DMS79 (cell line): ENCODE data around the gene SYNE1.

ENCODE experiments used
- DNase-seq: peaks from one replicate; lab custom pipeline; 2025; lab: John Stamatoyannopoulos, UW

SYNE1 gene

DNA sequence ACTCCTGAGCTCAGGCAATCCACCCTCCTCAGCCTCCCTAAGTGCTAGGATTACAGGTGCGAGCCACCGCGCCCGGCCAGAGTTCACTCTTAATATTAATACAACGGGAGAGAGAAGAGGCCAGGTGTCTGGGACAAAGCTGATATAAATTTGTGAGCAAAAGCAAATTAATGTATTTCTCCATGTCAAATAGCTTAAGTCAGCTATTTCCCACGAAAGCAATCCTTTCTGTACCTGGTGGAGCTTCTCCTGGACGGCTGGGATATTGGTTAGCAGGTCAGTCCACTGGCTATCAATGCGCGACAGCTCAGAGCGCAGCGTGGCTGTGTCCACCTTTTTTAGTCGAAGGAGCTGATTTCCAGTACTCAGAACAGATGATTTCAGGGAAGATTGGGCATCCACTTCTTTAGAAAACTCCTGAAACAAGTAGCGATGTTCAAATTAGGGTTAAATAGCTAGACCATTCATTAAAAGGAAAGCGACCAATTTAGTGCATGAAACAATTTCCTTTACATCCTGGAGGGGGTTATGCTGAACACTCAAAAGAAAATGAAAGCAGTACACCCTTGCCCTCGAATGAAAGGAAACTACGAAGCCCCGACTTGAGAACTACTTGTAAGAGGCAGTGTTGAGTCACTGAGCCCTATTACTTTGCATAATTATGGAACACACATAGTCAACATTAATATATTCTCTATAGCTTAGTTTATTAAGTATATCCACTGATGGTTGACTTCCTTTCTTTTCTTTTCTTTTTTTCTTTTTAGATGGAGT, 403.4 kb downstream of the SYNE1 start:
- no peak for DNase-seq

DNA sequence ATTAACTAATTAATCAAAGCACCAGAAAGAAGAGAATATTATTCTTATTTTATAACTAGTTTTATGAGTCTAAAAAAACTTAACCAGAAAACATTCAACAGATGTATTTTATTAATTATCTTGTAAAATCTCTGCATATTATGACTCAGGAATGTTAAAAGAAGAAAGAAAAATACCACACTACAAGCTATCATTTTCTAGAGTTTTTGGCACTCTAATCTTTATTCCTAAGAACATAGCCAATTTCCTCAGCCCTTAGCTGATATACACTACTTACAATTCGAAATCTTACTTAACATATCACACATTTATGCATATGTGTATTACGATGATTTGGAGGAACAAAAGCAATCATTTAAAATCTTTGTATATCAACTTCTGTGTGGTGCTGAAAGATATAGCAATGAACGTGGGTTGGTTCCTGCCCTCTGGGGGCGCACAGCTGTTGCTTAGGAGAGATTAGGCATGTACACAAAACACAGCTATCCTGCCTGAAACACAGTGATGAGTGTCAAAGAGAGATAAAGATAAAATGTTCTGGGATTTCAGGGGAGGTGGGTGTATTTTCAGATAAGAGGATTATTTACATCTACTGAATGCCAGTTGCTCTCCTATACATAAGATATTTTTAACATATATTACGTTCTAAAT, 404.5 kb downstream of the SYNE1 start:
- DNase-seq = no peak

DNA sequence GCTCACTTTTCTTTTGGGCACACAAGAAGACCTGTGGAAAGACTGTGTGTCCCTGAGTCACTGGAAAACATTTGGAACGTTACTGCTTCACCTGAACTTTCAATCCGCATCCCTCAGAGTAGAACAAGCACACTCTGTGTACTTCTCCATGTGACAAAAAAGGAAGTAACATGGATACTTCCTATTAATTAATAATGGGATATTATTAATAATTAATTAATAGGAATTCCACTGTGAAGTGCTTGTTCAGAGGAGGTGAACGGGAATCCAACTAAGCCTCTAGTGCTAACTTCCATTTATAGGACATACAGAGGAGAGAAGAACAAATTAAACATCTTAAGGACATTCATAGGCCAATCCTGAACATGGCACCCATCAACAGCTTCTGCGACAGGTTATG, 407.8 kb downstream of the SYNE1 start:
- no peak for DNase-seq

DNA sequence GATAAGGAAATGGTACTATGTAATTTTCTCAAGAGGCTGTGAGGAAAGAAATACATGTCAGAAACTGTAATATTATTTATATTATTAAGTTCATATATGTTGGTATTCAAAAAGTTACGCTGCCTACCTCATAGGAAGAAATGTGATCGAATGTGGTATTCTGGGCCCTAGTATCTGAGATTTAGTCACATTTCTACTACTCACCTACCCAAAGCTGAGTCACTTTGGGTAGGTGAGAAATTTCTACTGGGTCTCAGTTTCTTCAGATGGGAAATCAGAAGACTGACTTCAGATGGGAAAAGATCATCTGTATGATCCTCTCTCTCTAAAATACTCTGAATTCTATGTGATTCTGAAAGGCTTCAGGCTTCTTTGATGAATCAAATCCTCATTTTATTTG, 411.0 kb downstream of the SYNE1 start:
- no peak for DNase-seq

DNA sequence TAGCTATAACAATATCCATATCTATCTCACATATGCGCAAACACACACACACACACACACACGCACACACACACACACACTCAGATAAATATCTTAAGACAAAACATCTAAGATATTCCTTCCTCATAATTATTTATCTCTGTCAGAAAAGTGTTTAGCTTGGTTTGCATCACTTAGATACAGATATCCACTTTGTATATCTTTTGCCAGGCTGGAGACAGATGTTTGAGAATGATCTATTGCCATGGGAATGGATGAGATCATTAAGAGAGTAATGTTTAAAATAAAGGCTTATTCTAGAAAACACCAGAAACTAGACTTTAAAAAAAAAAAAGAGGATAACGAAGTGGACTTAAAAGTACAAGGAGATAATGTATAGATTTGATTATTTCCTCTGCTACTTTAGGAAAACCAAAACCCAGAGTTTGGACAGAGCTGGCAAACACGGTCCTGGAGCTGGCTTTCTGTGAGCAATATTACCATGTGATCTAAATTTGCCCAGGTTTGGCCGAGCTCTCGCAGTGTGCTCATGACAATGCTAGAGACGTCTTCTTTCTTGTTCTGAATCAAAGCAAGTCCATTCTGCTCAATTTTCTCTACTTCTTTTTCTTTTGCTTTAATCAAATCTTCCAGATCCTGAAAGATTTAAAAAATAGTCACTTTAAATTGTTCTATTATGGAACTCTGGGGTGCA, 411.8 kb downstream of the SYNE1 start:
- DNase-seq = no peak

DNA sequence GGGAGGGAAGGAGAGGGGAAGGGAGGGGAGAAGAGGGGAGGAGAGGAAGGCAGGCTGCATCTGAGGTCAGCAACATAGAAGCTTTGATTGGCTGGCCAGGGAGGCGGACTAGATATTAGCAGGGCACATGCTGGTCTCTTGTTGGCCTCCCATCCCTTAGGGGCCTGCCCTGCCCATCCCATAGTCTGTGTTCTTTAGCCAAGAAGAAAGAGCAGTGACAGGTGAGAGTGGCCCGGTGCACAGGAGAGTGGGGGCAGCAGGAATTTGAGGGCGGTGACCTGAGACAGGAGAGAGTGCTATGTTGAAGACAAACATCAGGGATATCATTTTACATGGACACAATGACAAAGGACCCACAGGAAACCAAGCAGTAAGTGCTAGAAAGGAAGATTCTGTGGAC, 413.5 kb downstream of the SYNE1 start:
- no peak for DNase-seq

DNA sequence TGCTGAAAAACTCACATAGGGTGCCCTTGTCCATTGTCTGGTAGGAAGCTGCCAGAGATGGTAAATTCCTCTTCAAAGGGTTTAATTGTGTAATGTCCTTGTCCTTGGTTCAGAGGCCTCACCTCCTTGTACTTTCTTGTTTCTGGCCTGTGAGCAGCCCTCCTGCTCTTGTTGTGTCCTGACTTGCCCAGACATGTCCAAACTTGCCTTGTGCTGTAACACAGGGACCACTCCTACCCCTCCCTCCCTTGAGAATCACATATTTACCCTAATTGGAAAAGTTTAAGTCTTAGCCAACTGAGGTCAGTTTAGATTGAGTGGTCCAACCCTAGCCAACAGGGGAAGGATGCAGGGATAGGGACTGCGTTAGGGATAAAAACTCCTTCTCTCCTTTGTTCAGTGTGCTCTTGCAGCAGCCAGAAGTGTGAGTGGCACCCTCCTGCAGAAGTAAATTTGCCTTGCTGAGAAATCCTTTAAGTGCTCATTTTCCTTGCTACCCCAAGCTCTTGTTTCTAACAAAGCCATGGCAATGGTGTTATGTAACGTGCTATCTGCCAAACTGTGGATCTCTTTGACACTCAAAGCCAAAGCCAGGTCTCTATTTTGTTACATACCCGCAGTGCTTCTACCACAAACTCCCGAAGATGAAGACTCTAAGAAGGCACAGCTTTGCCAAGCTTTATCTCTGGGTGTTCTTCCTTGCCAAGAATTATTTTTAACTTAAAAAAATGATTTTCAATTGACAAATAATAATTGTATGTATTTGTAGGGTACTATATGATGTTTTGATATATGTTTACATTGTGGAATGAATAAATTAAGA, 415.1 kb downstream of the SYNE1 start:
- no peak for DNase-seq

DNA sequence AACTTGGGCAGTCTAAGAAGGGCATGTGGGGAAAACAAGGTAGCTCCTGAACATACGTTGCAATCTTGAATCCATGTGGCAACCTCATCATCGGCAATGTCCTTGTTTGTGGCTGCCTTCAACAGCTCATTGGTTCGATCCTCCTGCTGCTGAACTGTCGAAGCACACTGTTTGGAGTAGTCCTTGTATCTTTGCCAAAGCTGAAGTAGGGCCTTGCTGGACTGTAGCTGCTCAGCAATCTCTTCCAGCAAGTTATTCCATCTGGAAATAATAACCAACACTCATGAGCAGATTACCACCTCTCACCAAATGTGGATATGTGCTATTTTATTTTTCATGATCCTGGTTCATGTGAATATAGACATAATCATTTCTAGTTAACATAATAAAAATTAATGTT, 416.4 kb downstream of the SYNE1 start:
- no peak for DNase-seq

DNA sequence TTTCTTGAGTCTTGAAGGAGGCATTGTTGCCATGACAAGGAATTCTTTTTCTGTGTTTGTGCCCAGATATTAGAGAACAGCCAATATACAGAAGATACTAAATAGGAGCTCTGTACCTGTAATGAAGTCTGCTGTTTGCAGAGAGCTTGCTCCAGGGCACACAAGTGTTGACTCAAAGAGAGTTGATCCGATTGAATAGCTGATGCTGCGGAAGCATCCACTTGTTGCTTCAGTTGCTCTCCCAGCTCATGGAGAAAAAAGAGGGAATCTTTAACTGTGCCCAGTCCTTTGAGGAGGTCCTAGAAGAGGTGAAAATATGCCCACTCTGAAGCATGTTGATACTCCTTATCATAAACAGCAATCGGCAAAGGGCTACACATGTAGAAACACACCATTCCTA, 418.3 kb downstream of the SYNE1 start:
- no peak for DNase-seq

DNA sequence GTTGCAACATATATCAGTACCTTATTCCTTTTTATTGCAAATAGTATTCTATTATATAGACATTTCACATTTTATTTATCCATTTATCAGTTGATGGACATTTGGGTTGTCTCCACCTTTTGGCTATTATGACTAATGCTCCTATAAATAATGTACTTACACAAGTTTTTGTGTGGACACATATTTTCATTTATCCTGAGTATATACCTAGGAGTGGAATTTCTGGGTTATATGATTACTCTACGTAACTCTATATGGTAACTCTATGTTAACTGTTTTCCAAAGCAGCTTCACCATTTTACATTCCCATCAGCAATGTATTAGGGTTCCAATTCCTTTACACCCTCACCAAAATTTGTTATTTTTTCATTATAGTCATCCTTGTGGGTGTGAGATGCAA, 424.7 kb downstream of the SYNE1 start:
- no peak for DNase-seq

DNA sequence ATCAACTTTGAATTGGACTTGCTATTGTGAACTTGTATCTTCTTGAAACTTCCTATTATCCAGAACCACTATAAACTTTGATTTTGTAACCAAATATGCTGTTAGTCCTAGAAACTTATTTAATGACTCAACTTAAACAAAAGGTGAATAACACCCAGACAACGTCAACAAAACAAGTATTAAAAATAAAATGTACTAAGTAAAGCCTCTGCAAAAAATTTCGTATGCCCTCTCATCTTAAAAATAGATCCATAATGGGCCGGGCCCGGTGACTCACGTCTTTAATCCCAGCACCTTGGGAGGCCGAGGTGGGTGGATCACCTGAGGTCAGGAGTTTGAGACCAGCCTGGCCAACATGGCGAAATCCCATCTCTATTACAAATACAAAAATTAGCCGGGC, 428.0 kb downstream of the SYNE1 start:
- DNase-seq = no peak

DNA sequence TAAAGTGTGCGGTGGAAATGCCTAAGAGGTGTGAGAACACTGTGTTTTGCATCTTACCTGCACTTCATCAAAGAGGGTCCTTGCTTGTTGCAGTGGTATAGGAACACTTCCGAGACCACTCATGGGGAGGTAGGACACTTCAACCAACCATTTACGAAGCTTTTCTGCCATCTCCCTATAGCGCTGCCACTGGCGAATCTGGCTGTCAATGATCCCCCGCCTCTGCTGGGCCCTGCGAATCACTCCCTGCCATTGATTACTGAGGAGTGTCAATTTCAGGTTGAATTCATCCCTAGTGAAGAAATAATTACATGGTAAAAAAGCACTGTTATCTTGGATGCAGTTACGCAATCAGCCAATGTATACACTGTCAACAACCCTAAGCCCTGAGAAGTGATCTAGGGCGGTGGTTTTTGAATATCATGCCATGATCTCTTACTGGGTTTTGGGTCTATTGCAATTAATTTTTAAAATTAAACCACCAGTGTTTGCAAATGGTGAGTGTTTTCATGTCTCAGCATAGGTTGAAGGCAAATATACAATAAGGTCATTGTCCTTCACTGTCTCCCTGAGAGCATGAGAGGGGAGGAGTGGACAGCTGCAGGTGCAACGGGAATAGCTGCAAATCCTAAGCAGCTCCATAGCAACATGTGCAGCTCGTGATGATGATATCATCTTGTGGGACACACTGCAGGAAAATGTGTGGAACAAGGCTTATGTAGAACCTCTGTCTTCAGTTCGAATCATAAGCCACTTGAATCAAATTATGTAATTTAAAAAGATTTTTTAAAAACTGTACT, 429.0 kb downstream of the SYNE1 start:
- no peak for DNase-seq

DNA sequence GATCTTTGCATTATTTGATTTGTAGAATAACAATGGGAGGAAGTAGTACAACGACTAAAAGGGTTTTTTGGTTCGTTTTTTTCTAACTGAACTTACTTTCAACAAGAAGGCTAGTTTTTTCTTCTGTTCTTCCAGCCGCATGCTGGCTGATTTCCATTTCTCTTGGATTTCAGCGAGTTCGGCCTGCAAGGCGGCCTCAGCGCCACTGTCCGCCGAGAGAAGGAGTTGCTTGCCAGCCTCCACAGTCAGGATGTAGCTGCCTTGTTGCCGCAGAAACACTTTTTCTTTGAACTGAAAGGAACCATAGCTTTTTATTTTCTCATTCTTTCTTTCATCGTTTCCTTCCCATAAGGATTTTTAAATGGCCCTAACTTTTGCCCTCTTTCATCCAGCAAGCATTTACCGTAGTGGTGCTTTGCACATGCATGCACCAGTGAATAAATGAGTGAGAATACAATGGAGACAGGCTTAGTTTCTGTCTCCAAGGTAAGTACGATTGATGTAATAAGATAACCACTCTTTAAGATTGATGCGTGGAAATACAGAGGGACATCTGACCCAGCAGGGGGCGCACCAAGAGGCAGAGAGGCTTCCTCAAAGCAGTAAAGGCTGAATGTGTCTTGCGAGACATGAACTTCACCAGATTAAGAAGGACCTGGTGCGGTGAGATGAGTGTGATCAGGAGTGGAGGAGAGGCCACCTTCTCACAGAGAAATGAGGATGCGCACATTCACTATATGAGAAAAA, 430.9 kb downstream of the SYNE1 start:
- no peak for DNase-seq

DNA sequence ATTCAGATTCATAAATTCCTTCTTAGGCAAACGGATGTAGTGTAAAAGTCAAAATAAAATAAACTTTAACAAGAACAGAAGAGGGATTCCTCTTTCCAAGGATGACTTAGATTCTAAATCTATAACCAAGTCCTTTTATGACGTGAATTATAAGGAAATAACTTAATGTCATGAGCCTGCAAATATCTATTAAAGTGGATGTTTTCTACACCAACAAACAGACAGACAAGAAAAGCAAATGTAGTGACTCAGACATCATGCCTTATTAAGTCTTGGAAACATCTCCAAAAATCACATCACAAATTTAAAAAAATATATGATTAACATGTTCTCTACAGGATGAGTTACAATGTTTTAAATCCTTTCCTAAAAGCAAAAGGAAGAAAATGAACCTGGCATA, 432.6 kb downstream of the SYNE1 start:
- no peak for DNase-seq

DNA sequence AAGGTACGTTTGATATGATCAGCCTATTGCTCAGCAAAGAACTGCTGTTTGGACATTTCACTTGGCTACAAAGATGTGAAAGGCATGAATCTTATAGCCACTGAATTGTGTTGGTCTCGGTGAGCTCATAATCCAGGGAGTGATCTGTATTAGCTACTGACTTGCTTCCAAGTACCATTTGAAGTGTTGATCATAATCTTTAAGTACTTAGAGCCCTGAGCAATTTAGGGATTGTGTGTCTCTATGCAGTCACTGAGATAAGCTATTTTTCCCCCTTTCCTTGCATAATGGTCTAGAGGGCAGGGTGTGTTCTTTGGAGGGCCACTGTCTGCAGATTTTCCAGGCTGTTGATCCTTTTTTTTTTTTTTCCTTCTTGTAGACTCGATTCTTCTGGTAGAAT, 436.0 kb downstream of the SYNE1 start:
- DNase-seq = no peak

DNA sequence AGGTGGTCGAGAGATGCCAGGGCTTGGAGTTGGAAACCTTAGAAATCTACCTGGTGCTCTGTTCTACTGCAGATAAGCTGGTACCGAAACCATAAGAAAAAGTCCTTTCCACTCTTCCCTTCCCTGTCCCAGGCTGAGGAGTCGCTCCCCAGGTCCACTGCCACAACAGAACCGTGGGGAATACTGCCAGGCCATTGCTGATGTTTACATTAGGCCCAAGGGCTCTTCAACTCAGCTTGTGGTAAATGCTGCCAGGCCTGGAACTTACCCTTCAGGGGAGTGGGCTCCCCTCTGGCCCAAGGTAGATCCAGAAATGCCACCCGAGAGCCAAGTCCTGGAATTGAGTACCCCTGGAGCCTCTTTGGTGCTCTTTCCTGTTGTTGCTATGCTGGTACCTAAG, 441.3 kb downstream of the SYNE1 start:
- no peak for DNase-seq

DNA sequence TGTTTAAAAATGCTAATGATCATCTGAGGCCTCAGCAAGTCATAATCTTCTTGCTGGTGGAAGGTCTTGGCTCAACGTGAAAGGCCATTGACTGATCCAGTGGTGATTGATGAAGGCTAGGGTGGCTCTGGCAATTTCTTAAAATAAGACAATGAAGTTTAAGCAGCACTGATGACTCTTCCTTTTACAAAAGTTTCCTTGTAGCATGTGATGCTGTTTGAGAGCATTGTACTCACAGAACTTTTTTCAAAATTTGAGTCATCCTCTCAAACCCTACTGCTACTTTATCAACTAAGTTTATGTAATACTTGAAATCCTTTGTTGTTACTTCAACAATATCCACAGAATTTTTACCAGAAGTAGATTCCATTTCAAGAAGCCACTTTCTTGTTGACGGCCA, 447.4 kb downstream of the SYNE1 start:
- DNase-seq = no peak

DNA sequence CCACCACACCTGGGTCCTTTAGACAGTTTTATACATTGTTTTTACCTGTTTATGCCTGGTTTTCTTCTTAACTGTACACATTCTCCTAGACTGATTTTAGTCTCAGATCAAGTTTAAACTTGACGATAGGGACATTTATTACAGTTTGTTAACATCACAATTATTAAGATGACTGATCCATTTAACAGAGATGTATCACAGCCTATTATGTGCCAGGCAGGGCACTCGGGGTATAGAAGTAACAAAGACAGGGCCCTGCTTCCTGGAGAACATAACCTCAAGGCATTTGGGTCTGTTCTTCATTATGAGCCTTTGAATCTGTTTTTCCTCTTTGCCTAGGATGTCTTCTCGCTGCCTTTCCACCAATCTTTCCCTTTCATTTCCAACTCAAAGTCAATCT, 449.2 kb downstream of the SYNE1 start:
- no peak for DNase-seq

DNA sequence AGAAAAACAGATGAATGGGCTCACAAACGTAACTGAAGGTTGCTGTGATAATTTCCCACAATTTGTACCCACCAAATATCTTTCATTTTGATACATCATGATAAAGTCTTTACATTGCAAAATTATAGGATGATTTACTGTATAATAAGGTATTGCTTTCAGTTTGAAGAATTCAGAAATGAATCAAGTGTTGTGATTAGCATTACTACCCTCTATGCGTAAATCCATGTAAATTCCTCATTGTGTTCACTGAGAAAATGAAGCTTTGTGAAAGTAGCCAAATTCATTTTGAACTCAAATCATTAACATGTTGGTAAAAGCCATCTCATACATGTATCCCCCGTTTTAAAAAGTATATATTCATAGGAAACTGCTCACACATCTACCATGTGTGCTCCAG, 450.3 kb downstream of the SYNE1 start:
- DNase-seq = no peak

DNA sequence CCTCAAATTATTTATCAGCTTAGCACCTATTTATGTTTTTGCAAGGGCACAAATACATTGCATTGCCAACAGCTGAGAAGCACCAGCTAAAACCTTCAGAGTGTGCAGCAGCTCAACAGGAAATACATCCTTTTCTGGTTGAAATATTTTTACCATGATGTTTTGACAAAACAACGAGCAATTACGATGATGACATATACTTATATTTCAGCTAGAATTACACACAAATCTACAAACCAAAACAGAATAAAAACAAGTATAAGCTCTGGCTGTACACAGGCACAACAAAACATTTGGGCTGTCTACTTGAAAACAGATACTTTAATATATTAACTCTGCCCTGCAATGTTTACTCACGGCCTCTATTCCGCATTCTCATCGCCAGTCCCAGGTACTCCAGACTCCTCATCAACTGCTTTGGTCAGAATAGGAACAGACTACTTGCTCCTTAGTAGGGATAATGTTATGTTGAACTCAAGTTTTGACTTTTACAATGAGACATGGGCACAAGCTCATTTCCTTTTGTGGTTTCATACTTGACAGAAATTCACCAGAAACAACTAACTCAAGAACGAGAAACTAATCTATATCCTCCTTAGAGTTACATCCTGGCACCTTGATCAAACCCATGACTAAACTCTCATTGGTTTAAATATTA, 452.1 kb downstream of the SYNE1 start:
- no peak for DNase-seq

DNA sequence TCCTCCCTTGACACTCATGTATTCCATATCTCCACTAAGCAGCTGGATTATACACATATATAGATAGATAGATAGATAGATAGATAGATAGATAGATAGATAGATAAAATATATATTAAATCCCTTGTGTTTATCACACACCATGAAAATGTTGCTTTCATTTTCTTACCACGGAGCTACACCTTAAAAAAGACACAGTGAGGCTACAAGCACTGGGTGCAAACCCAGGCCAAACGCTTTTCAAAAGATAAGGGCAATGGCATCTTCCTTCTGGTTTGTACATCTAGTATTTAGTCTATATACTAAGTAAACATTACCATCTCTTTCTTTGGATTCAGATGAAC, 452.6 kb downstream of the SYNE1 start:
- no peak for DNase-seq
